ENCODE measurements around the gene LYPLAL1. TPM values are rescaled to one million over a fixed set of nuclear protein-coding genes. Genes with fewer than 3 reads are reported as not detected.
"Not testable (repeated sequence)": the region's sequence is repeated elsewhere in the genome, so short reads cannot be mapped to it uniquely, and the experiment has no call there.

LYPLAL1 gene
- total RNA-seq, 2 experiments from 2014 or later = 25.3 to 27.9 TPM

- H3K27me3 Mint-ChIP-seq; POLR2A ChIA-PET; H3K4me3 Mint-ChIP-seq; DNase-seq; H3K4me1 Mint-ChIP-seq; intact Hi-C loops (cut with DNase I, micrococcal nuclease); ATAC-seq; H3K27ac Mint-ChIP-seq; CTCF ChIA-PET: not testable (repeated sequence)
- Mint-ChIP-seq H3K9me3 (ENCODE audit: low read depth) (peaks cover 13% of the 10 kb centered on the region), H3K36me3 (ENCODE audit: low read depth) (peaks cover 11% of the 10 kb centered on the region)
Measured at GRCh38 chr1:219250468-219250867, 76.8 kb downstream of the LYPLAL1 start.

- intact Hi-C loops (cut with DNase I, micrococcal nuclease) = no loop called here
- peaks cover 6% of the 10 kb centered on the region for H3K36me3 Mint-ChIP-seq (ENCODE audit: low read depth)
- H3K27me3 Mint-ChIP-seq = no peaks in the 10 kb centered on the region
- H3K9me3 Mint-ChIP-seq (ENCODE audit: low read depth) = peaks cover 15% of the 10 kb centered on the region
- H3K27ac Mint-ChIP-seq = no peak overlapping the region
- ATAC-seq = no peak
- no peak for DNase-seq
- CTCF ChIA-PET = no interaction called here
- H3K4me1 Mint-ChIP-seq = no peaks in the 10 kb centered on the region
- POLR2A ChIA-PET = no interaction called here
- no peak overlapping the region for H3K4me3 Mint-ChIP-seq
Measured at GRCh38 chr1:219257751-219258150, 84.1 kb downstream of the LYPLAL1 start.

- Mint-ChIP-seq H3K27ac (no peak overlapping the region), H3K36me3 (ENCODE audit: low read depth) (peaks cover 2% of the 10 kb centered on the region), H3K4me3 (no peak overlapping the region), H3K27me3 (no peaks in the 10 kb centered on the region), H3K4me1 (no peaks in the 10 kb centered on the region), H3K9me3 (ENCODE audit: low read depth) (peaks cover 7% of the 10 kb centered on the region)
- no peak for ATAC-seq
- POLR2A ChIA-PET = no interaction called here
- intact Hi-C loops (cut with DNase I, micrococcal nuclease) = no loop called here
- CTCF ChIA-PET = interaction anchor here (0.6 to 1.0 kb wide), 2 partner anchors 11 to 55 kb away, joined by 3 read pairs; no protein-coding TSS in a partner anchor
- no peak for DNase-seq
Measured at GRCh38 chr1:219261454-219261853, 87.8 kb downstream of the LYPLAL1 start.
